ENCODE results near the gene NRROS. TPM values are rescaled to one million over a fixed set of nuclear protein-coding genes. Genes with fewer than 3 reads are reported as not detected.

The NRROS gene
- total RNA-seq, 2 donors from 2014 or later: 2.1 to 2.2 TPM

- no peak overlapping the region for H3K9ac ChIP-seq (ENCODE audit: low read depth in 2 of 2, low read length in 2 of 2)
- H3K4me1 ChIP-seq: no peaks in the 10 kb centered on the region
- H3K27ac ChIP-seq: no peak overlapping the region
- H3K36me3 ChIP-seq: no peaks in the 10 kb centered on the region
- intact Hi-C loops (cut with DNase I): no loop called here
- H3K4me3 ChIP-seq: no peak overlapping the region
- DNase-seq: no peak
- TF ChIP-seq, protein P1, sequence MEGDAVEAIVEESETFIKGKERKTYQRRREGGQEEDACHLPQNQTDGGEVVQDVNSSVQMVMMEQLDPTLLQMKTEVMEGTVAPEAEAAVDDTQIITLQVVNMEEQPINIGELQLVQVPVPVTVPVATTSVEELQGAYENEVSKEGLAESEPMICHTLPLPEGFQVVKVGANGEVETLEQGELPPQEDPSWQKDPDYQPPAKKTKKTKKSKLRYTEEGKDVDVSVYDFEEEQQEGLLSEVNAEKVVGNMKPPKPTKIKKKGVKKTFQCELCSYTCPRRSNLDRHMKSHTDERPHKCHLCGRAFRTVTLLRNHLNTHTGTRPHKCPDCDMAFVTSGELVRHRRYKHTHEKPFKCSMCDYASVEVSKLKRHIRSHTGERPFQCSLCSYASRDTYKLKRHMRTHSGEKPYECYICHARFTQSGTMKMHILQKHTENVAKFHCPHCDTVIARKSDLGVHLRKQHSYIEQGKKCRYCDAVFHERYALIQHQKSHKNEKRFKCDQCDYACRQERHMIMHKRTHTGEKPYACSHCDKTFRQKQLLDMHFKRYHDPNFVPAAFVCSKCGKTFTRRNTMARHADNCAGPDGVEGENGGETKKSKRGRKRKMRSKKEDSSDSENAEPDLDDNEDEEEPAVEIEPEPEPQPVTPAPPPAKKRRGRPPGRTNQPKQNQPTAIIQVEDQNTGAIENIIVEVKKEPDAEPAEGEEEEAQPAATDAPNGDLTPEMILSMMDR (IDR thresholded peaks at IDR 0.05): no peak
- no peaks in the 10 kb centered on the region for H3K9me3 ChIP-seq
- no peaks in the 10 kb centered on the region for H3K27me3 ChIP-seq
These were observed 36.8 kb upstream of the NRROS start for GRCh38 chr3:196602673-196603072.

GRCh38 chr3:196603683-196604082, 35.8 kb upstream of the NRROS start:
- intact Hi-C loops (cut with DNase I): no loop called here
- Histone ChIP-seq H3K9me3 (no peaks in the 10 kb centered on the region), H3K27ac (no peak overlapping the region), H3K36me3 (no peaks in the 10 kb centered on the region), H3K27me3 (no peaks in the 10 kb centered on the region), H3K9ac (ENCODE audit: low read depth in 2 of 2, low read length in 2 of 2) (no peak overlapping the region), H3K4me1 (no peaks in the 10 kb centered on the region), H3K4me3 (no peak overlapping the region)
- DNase-seq: no peak
- TF ChIP-seq, protein P1 (IDR thresholded peaks at IDR 0.05): no peak

GRCh38 chr3:196604548-196604947, 34.9 kb upstream of the NRROS start:
- Histone ChIP-seq H3K9ac (ENCODE audit: low read depth in 2 of 2, low read length in 2 of 2) (no peak overlapping the region), H3K36me3 (no peaks in the 10 kb centered on the region), H3K9me3 (no peaks in the 10 kb centered on the region), H3K27ac (no peak overlapping the region), H3K4me1 (no peaks in the 10 kb centered on the region), H3K4me3 (no peak overlapping the region), H3K27me3 (no peaks in the 10 kb centered on the region)
- DNase-seq: no peak
- TF ChIP-seq, protein P1 (IDR thresholded peaks at IDR 0.05): no peak
- intact Hi-C loops (cut with DNase I): no loop called here

- H3K9ac ChIP-seq (ENCODE audit: low read depth in 2 of 2, low read length in 2 of 2): no peak overlapping the region
- TF ChIP-seq, protein P1 (IDR thresholded peaks at IDR 0.05): no peak
- no peaks in the 10 kb centered on the region for H3K4me1 ChIP-seq
- H3K27me3 ChIP-seq: no peaks in the 10 kb centered on the region
- intact Hi-C loops (cut with DNase I): loop anchor here (2.0 kb wide), 1 partner anchor 76 kb away; no protein-coding TSS in a partner anchor
- no peak overlapping the region for H3K27ac ChIP-seq
- no peaks in the 10 kb centered on the region for H3K36me3 ChIP-seq
- no peak overlapping the region for H3K4me3 ChIP-seq
- H3K9me3 ChIP-seq: no peaks in the 10 kb centered on the region
- DNase-seq: no peak
These were observed 30.8 kb upstream of the NRROS start for GRCh38 chr3:196608693-196609092.

DNA sequence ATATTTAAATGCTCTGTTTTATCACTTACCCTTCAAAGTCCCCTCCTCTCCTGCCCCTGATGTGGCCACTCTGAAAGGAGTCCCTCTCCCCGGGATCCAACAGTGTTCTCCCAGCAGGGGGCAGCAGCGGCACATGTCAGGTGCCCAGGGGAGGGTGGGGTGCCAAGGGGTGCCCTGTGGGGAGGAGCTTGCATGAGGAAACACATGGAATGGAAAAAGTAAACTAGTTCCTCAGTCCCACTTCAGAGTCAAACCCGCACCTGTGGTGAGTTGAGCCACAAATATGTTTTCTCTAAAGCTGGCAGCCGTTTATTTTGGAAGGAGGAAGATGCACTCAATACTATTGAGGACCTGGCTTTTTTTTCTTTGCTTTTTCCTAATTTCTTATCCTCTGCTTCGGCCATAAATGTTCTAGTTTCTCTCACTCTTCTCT, 30.1 kb upstream of the NRROS start:
- Histone ChIP-seq H3K27ac (no peak overlapping the region), H3K27me3 (no peaks in the 10 kb centered on the region), H3K4me1 (no peaks in the 10 kb centered on the region), H3K36me3 (no peaks in the 10 kb centered on the region), H3K4me3 (no peak overlapping the region), H3K9me3 (no peaks in the 10 kb centered on the region), H3K9ac (ENCODE audit: low read depth in 2 of 2, low read length in 2 of 2) (no peak overlapping the region)
- TF ChIP-seq, protein P1 (IDR thresholded peaks at IDR 0.05): peak; percentile 87
- intact Hi-C loops (cut with DNase I): loop anchor here (2.0 kb wide), 1 partner anchor 75 kb away; no protein-coding TSS in a partner anchor
- peak; percentile 97 for DNase-seq

Data from colonic mucosa (tissue), 4 donors.